ENCODE data around the gene NRP2.

- TF ChIP-seq, protein P1, sequence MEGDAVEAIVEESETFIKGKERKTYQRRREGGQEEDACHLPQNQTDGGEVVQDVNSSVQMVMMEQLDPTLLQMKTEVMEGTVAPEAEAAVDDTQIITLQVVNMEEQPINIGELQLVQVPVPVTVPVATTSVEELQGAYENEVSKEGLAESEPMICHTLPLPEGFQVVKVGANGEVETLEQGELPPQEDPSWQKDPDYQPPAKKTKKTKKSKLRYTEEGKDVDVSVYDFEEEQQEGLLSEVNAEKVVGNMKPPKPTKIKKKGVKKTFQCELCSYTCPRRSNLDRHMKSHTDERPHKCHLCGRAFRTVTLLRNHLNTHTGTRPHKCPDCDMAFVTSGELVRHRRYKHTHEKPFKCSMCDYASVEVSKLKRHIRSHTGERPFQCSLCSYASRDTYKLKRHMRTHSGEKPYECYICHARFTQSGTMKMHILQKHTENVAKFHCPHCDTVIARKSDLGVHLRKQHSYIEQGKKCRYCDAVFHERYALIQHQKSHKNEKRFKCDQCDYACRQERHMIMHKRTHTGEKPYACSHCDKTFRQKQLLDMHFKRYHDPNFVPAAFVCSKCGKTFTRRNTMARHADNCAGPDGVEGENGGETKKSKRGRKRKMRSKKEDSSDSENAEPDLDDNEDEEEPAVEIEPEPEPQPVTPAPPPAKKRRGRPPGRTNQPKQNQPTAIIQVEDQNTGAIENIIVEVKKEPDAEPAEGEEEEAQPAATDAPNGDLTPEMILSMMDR (IDR thresholded peaks at IDR 0.05), result no peak
- TF ChIP-seq POLR2A (IDR thresholded peaks at IDR 0.05), result no peak
These were observed 124.0 kb downstream of the NRP2 start for GRCh38 chr2:205806143-205806905.
